CD14-positive monocyte (primary cell): ENCODE data around the gene NUP107. TPM values are rescaled to one million over a fixed set of nuclear protein-coding genes. Genes with fewer than 3 reads are reported as not detected.

Experiments used
- DNase-seq, 3 donors: peaks; one replicate each; pipeline ENCODE4 v3.0.0-alpha.2; 2011 to 2022
- H2AFZ ChIP-seq: 2 replicates; pipeline ENCODE4 v1.6.0; 2012; ENCODE audit warnings: mild to moderate bottlenecking, low read depth, low read length, inconsistent platforms; ENCODE audit not compliant: insufficient read depth, poor library complexity, severe bottlenecking
- H3K27ac ChIP-seq, 2 donors: 1 replicate in 1 of 2; 2 replicates in 1 of 2; pipeline ENCODE4 v1.5.1; 2012 to 2013; ENCODE audit warnings: low read length in 2 of 2, control low read depth in 1 of 2, inconsistent platforms in 1 of 2, low read depth in 1 of 2, mild to moderate bottlenecking in 1 of 2
- H3K27me3 ChIP-seq, 2 donors: one replicate each; pipeline versions ENCODE4 v1.6.0 to v1.6.1; 2011 to 2013; ENCODE audit warnings: low read length in 2 of 2; ENCODE audit not compliant: control insufficient read depth in 2 of 2, insufficient read depth in 2 of 2
- H3K36me3 ChIP-seq, 2 donors: replicated peaks in 1 of 2; 1 replicate in 1 of 2; 2 replicates in 1 of 2; pipeline versions ENCODE4 v1.5.1 to v1.6.1; 2012 to 2013; ENCODE audit warnings: low read length in 2 of 2, control low read depth in 1 of 2, inconsistent platforms in 1 of 2, mild to moderate bottlenecking in 1 of 2; ENCODE audit not compliant: insufficient read depth in 2 of 2, control insufficient read depth in 1 of 2
- H3K4me1 ChIP-seq, 2 donors: 1 replicate in 1 of 2; 2 replicates in 1 of 2; pipeline versions ENCODE4 v1.5.1 to v1.6.1; 2012 to 2013; ENCODE audit warnings: low read length in 2 of 2, control low read depth in 1 of 2, inconsistent platforms in 1 of 2, mild to moderate bottlenecking in 1 of 2, moderate library complexity in 1 of 2; ENCODE audit not compliant: insufficient read depth in 2 of 2, control insufficient read depth in 1 of 2
- H3K4me2 ChIP-seq: replicated peaks from 2 replicates; pipeline ENCODE3; 2012; ENCODE audit warnings: low read length, moderate library complexity, mild to moderate bottlenecking; ENCODE audit not compliant: poor library complexity, severe bottlenecking; ENCODE audit errors: extremely low read depth
- H3K4me3 ChIP-seq, 3 experiments: fragments of 200-600 bp in 1 of 3; sonication (generic) in 1 of 3; replicated peaks in 1 of 3; 1 replicate in 2 of 3; 2 replicates in 1 of 3; pipeline ENCODE4 v1.5.1; 2011 to 2013; ENCODE audit warnings: low read length in 3 of 3, mild to moderate bottlenecking in 3 of 3, control low read depth in 2 of 3, low read depth in 2 of 3, inconsistent platforms in 1 of 3, moderate library complexity in 1 of 3
- H3K79me2 ChIP-seq: 2 replicates; pipeline ENCODE4 v1.6.0; 2012; ENCODE audit warnings: mild to moderate bottlenecking, control low read depth, inconsistent platforms, low read length, moderate library complexity; ENCODE audit not compliant: insufficient read depth
- H3K9ac ChIP-seq: 2 replicates; pipeline ENCODE4 v1.6.0; 2017; ENCODE audit warnings: low read length, mild to moderate bottlenecking; ENCODE audit not compliant: insufficient read depth, poor library complexity, severe bottlenecking
- H3K9me3 ChIP-seq, 2 donors: replicated peaks in 1 of 2; 1 replicate in 1 of 2; 2 replicates in 1 of 2; pipeline versions ENCODE4 v1.5.1 to v1.6.1; 2012 to 2013; ENCODE audit warnings: low read length in 2 of 2, control low read depth in 1 of 2; ENCODE audit not compliant: control insufficient read depth in 1 of 2, insufficient read depth in 1 of 2
- H4K20me1 ChIP-seq: 2 replicates; pipeline ENCODE4 v1.6.0; 2012; ENCODE audit warnings: mild to moderate bottlenecking, low read length, control low read depth, moderate library complexity; ENCODE audit not compliant: insufficient read depth
- H3K27ac Mint-ChIP-seq, 7 donors: one replicate each; pipeline ENCODE4 v1.8.0; 2020; ENCODE audit warnings: mild to moderate bottlenecking in 7 of 7, mixed read lengths in 7 of 7, moderate library complexity in 6 of 7, inconsistent platforms in 2 of 7
- H3K27me3 Mint-ChIP-seq, 3 donors: one replicate each; pipeline ENCODE4 v1.8.0; 2021 to 2022; ENCODE audit warnings: low read depth in 3 of 3, mild to moderate bottlenecking in 3 of 3, mixed read lengths in 3 of 3, moderate library complexity in 3 of 3, inconsistent platforms in 1 of 3
- H3K36me3 Mint-ChIP-seq, 2 donors: one replicate each; pipeline ENCODE4 v1.8.0; 2020; ENCODE audit warnings: mixed read lengths in 2 of 2, inconsistent platforms in 1 of 2, mild to moderate bottlenecking in 1 of 2
- H3K4me1 Mint-ChIP-seq: one replicate; pipeline ENCODE4 v1.8.0; 2020; ENCODE audit warnings: mild to moderate bottlenecking, mixed read lengths
- H3K4me3 Mint-ChIP-seq, 2 donors: one replicate each; pipeline ENCODE4 v1.8.0; 2020; ENCODE audit warnings: mild to moderate bottlenecking in 2 of 2, mixed read lengths in 2 of 2, moderate library complexity in 1 of 2
- H3K9me3 Mint-ChIP-seq, 7 donors: one replicate each; pipeline ENCODE4 v1.8.0; 2020 to 2022; ENCODE audit warnings: mixed read lengths in 7 of 7, mild to moderate bottlenecking in 6 of 7, moderate library complexity in 6 of 7, inconsistent platforms in 2 of 7
- WGBS: methylation state at CpG from one replicate; pipeline ENCODE4 v1.1.5; 2013; ENCODE audit warnings: missing lambda C conversion rate; ENCODE audit not compliant: insufficient coverage; 5-methylcytosine and 5-hydroxymethylcytosine counted together
- intact Hi-C, 2 donors: fragments of 100-400 bp; cut with micrococcal nuclease; formaldehyde crosslinking; loops; one replicate each; pipeline versions ENCODE4 v1.15.0 to v1.15.1; 2023
- polyA plus RNA-seq, 3 donors: library from polyadenylated mRNA; depleted of rRNA in 1 of 3; unstranded in 2 of 3; stranded (reverse) in 1 of 3; fragments of 300-500 nt in 2 of 3; fragments of >200 nt in 1 of 3; fragmentation: Illumina TruSeq in 2 of 3; gene quantifications; 1 replicate in 2 of 3; 2 replicates in 1 of 3; pipeline ENCODE4 v1.2.3, GENCODE V29; 2012 to 2021
- TF ChIP-seq, protein P1 (sequence below): fragments of 200-600 bp; IDR thresholded peaks from one replicate; pipeline ENCODE4 v1.8.0; 2022; ENCODE audit warnings: antibody characterized with exemption, mild to moderate bottlenecking

Gene NUP107
- polyA plus RNA-seq, 3 donors, result 6.7 to 20.5 (median 10.7) TPM

GRCh38 chr12:68785823-68786222 lies 99.0 kb downstream of the NUP107 start:
- no peak overlapping the region for H3K9ac ChIP-seq
- Mint-ChIP-seq H3K4me3 (no peak overlapping the region), H3K27me3 (no peaks in the 10 kb centered on the region), H3K27ac (peak overlapping the region; percentile 85 to 99 (median 96)), H3K9me3 (peaks cover 0 to 2% (median 0%) of the 10 kb centered on the region in 7 donors), H3K4me1 (peaks cover 50% of the 10 kb centered on the region), H3K36me3 (peaks cover 2% of the 10 kb centered on the region in 2 donors)
- TF ChIP-seq, protein P1, sequence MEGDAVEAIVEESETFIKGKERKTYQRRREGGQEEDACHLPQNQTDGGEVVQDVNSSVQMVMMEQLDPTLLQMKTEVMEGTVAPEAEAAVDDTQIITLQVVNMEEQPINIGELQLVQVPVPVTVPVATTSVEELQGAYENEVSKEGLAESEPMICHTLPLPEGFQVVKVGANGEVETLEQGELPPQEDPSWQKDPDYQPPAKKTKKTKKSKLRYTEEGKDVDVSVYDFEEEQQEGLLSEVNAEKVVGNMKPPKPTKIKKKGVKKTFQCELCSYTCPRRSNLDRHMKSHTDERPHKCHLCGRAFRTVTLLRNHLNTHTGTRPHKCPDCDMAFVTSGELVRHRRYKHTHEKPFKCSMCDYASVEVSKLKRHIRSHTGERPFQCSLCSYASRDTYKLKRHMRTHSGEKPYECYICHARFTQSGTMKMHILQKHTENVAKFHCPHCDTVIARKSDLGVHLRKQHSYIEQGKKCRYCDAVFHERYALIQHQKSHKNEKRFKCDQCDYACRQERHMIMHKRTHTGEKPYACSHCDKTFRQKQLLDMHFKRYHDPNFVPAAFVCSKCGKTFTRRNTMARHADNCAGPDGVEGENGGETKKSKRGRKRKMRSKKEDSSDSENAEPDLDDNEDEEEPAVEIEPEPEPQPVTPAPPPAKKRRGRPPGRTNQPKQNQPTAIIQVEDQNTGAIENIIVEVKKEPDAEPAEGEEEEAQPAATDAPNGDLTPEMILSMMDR, result no peak
- intact Hi-C loops, result no loop called here
- peak overlapping the region; percentile 22 for H3K4me2 ChIP-seq
- DNase-seq, result no peak
- WGBS, result no CpG with 5 or more reads among the region's 5 CpGs
- H2AFZ ChIP-seq, result no peak overlapping the region
- no peaks in the 10 kb centered on the region for H3K36me3 ChIP-seq
- peak overlapping the region in 1 of 3 experiments; percentile 13 for H3K4me3 ChIP-seq
- H4K20me1 ChIP-seq, result no peaks in the 10 kb centered on the region
- H3K9me3 ChIP-seq, result no peaks in the 10 kb centered on the region
- peaks cover 63 to 64% of the 10 kb centered on the region in 2 donors for H3K4me1 ChIP-seq
- H3K27ac ChIP-seq, result peak overlapping the region; percentile 88 to 96
- H3K79me2 ChIP-seq, result no peaks in the 10 kb centered on the region
- no peaks in the 10 kb centered on the region for H3K27me3 ChIP-seq

- peak overlapping the region; percentile 96 to 99 (median 97) for H3K27ac Mint-ChIP-seq
- Histone ChIP-seq H3K4me3 (peak overlapping the region in 1 of 3 experiments; percentile 53), H3K79me2 (no peaks in the 10 kb centered on the region), H3K4me1 (peaks cover 63 to 64% of the 10 kb centered on the region in 2 donors), H3K9ac (peak overlapping the region; percentile 68), H2AFZ (no peak overlapping the region), H3K36me3 (no peaks in the 10 kb centered on the region), H4K20me1 (no peaks in the 10 kb centered on the region), H3K27me3 (no peaks in the 10 kb centered on the region), H3K9me3 (no peaks in the 10 kb centered on the region), H3K4me2 (peak overlapping the region; percentile 48), H3K27ac (peak overlapping the region; percentile 88 to 96)
- H3K36me3 Mint-ChIP-seq, result peaks cover 2% of the 10 kb centered on the region in 2 donors
- peak in 1 of 3 donors; percentile 15 for DNase-seq
- H3K4me1 Mint-ChIP-seq, result peaks cover 50% of the 10 kb centered on the region
- no peak overlapping the region for H3K4me3 Mint-ChIP-seq
- TF ChIP-seq, protein P1, result no peak
- WGBS, result no CpG with 5 or more reads among the region's 2 CpGs
- H3K9me3 Mint-ChIP-seq, result peaks cover 0 to 2% (median 0%) of the 10 kb centered on the region in 7 donors
- no peaks in the 10 kb centered on the region for H3K27me3 Mint-ChIP-seq
- intact Hi-C loops, result loop anchor here in 1 of 2 donors (1.0 kb wide), 1 partner anchor 21 kb away; the partner anchor contains the start of gene MDM2
Observed at GRCh38 chr12:68786929-68787328, 100.2 kb downstream of the NUP107 start.
